Naive thymus-derived CD8-positive, alpha-beta T cell (primary cell): ENCODE data around the gene LEUTX. TPM values are rescaled to one million over a fixed set of nuclear protein-coding genes. Genes with fewer than 3 reads are reported as not detected.
"Not testable (repeated sequence)": the region's sequence is repeated elsewhere in the genome, so short reads cannot be mapped to it uniquely, and the experiment has no call there.

Experiments
- ATAC-seq, 2 donors: fragments of 150-1000 bp; cut with Tn5 transposase in 1 of 2; sonication (Bioruptor Pico), chemical (Tn5 transposase) in 1 of 2; 1 replicate in 1 of 2; 2 replicates in 1 of 2; pipeline ENCODE4 v1.10.0; 2021; ENCODE audit warnings: mild to moderate bottlenecking in 2 of 2, moderate library complexity in 2 of 2
- POLR2A ChIA-PET: fragments of 350-600 bp; sonication (Branson Sonifier 250); formaldehyde crosslinking; loops from one replicate; lab custom pipeline; 2021; ENCODE audit warnings: antibody characterized with exemption; lab: Charles Lee
- DNase-seq, 10 donors: peaks; one replicate each; pipeline versions ENCODE4 v3.0.0 to v3.0.0-alpha.2; 2020 to 2022
- H3K27ac Mint-ChIP-seq, 10 donors: one replicate each; pipeline ENCODE4 v1.8.0; 2020 to 2022; ENCODE audit warnings: mild to moderate bottlenecking in 10 of 10, mixed read lengths in 10 of 10, moderate library complexity in 4 of 10, inconsistent platforms in 1 of 10
- H3K27me3 Mint-ChIP-seq, 5 donors: one replicate each; pipeline ENCODE4 v1.8.0; 2021 to 2022; ENCODE audit warnings: mixed read lengths in 5 of 5
- H3K36me3 Mint-ChIP-seq, 3 donors: one replicate each; pipeline ENCODE4 v1.8.0; 2020 to 2022; ENCODE audit warnings: mixed read lengths in 3 of 3, mild to moderate bottlenecking in 2 of 3, inconsistent platforms in 1 of 3
- H3K4me1 Mint-ChIP-seq, 4 donors: one replicate each; pipeline ENCODE4 v1.8.0; 2021 to 2022; ENCODE audit warnings: mixed read lengths in 4 of 4
- H3K4me3 Mint-ChIP-seq, 10 donors: one replicate each; pipeline ENCODE4 v1.8.0; 2020 to 2022; ENCODE audit warnings: mild to moderate bottlenecking in 10 of 10, mixed read lengths in 10 of 10, moderate library complexity in 6 of 10, inconsistent platforms in 1 of 10
- H3K9me3 Mint-ChIP-seq, 9 donors: one replicate each; pipeline ENCODE4 v1.8.0; 2020 to 2022; ENCODE audit warnings: mixed read lengths in 9 of 9, mild to moderate bottlenecking in 3 of 9, inconsistent platforms in 1 of 9, moderate library complexity in 1 of 9
- polyA plus RNA-seq, 3 donors: library from polyadenylated mRNA; unstranded; fragments of 300-500 nt; fragmentation: Illumina TruSeq; gene quantifications; one replicate each; pipeline ENCODE4 v1.2.3, GENCODE V29; 2021
- total RNA-seq, 8 experiments: library from RNA in 2 of 8; stranded (reverse) in 2 of 8; gene quantifications; one replicate each; pipeline ENCODE4 v1.2.3 and lab custom pipeline; 2021 to 2026

LEUTX gene
- total and polyA plus RNA-seq, 5 experiments from 2014 or later, result not detected

- POLR2A ChIA-PET, result no interaction called here
- no peak overlapping the region for H3K27ac Mint-ChIP-seq
- no peak for DNase-seq
- H3K4me1 Mint-ChIP-seq, result no peaks in the 10 kb centered on the region
- H3K36me3 Mint-ChIP-seq, result no peaks in the 10 kb centered on the region
- peaks cover 7 to 32% (median 21%) of the 10 kb centered on the region in 5 donors for H3K27me3 Mint-ChIP-seq
- no peak overlapping the region for H3K4me3 Mint-ChIP-seq
- ATAC-seq, result no peak
- H3K9me3 Mint-ChIP-seq, result no peaks in the 10 kb centered on the region
These were observed 26.3 kb upstream of the LEUTX start for GRCh38 chr19:39752390-39752789.

- no peak overlapping the region for H3K27ac Mint-ChIP-seq
- no peaks in the 10 kb centered on the region for H3K36me3 Mint-ChIP-seq
- ATAC-seq, result no peak
- DNase-seq, result no peak
- peaks cover 7 to 31% (median 22%) of the 10 kb centered on the region in 5 donors for H3K27me3 Mint-ChIP-seq
- no peak overlapping the region for H3K4me3 Mint-ChIP-seq
- POLR2A ChIA-PET, result no interaction called here
- no peaks in the 10 kb centered on the region for H3K9me3 Mint-ChIP-seq
- no peaks in the 10 kb centered on the region for H3K4me1 Mint-ChIP-seq
These were observed 25.9 kb upstream of the LEUTX start for GRCh38 chr19:39752795-39753194.

GRCh38 chr19:39754544-39754943, 24.1 kb upstream of the LEUTX start:
- Mint-ChIP-seq H3K27ac (no peak overlapping the region), H3K36me3 (no peaks in the 10 kb centered on the region), H3K9me3 (no peaks in the 10 kb centered on the region), H3K4me3 (no peak overlapping the region), H3K27me3 (peaks cover 7 to 43% (median 32%) of the 10 kb centered on the region in 5 donors), H3K4me1 (no peaks in the 10 kb centered on the region)
- ATAC-seq (no peak), DNase-seq (no peak)
- POLR2A ChIA-PET, result no interaction called here

- DNase-seq (no peak), ATAC-seq (no peak)
- Mint-ChIP-seq H3K27ac (no peak overlapping the region), H3K36me3 (no peaks in the 10 kb centered on the region), H3K4me3 (no peak overlapping the region), H3K4me1 (no peaks in the 10 kb centered on the region), H3K27me3 (peaks cover 7 to 43% (median 32%) of the 10 kb centered on the region in 5 donors), H3K9me3 (no peaks in the 10 kb centered on the region)
- POLR2A ChIA-PET, result no interaction called here
These were observed 23.7 kb upstream of the LEUTX start for GRCh38 chr19:39754971-39755370.

GRCh38 chr19:39759457-39760184, 19.0 kb upstream of the LEUTX start:
- no peaks in the 10 kb centered on the region for H3K4me1 Mint-ChIP-seq
- no peak overlapping the region for H3K4me3 Mint-ChIP-seq
- peaks cover 11 to 40% (median 29%) of the 10 kb centered on the region in 5 donors for H3K27me3 Mint-ChIP-seq
- H3K27ac Mint-ChIP-seq, result no peak overlapping the region
- POLR2A ChIA-PET, result no interaction called here
- no peaks in the 10 kb centered on the region for H3K36me3 Mint-ChIP-seq
- DNase-seq, result no peak
- peaks cover 0 to 5% (median 0%) of the 10 kb centered on the region in 9 donors for H3K9me3 Mint-ChIP-seq
- no peak for ATAC-seq

GRCh38 chr19:39761851-39762250, 16.8 kb upstream of the LEUTX start:
- H3K9me3 Mint-ChIP-seq, H3K4me3 Mint-ChIP-seq, DNase-seq, H3K27ac Mint-ChIP-seq, H3K4me1 Mint-ChIP-seq, H3K36me3 Mint-ChIP-seq, POLR2A ChIA-PET, ATAC-seq: not testable (repeated sequence)
- peaks cover 11 to 36% (median 23%) of the 10 kb centered on the region in 5 donors for H3K27me3 Mint-ChIP-seq

- H3K4me1 Mint-ChIP-seq, result no peaks in the 10 kb centered on the region
- H3K27ac Mint-ChIP-seq, result peak overlapping the region in 1 of 10 donors; percentile 66
- no peak overlapping the region for H3K4me3 Mint-ChIP-seq
- peaks cover 2 to 14% (median 9%) of the 10 kb centered on the region in 5 donors for H3K27me3 Mint-ChIP-seq
- ATAC-seq (no peak), DNase-seq (peak in 6 of 10 donors; percentile 9 to 39 (median 23))
- H3K9me3 Mint-ChIP-seq, result peaks cover 0 to 10% (median 3%) of the 10 kb centered on the region in 9 donors
- no peaks in the 10 kb centered on the region for H3K36me3 Mint-ChIP-seq
- POLR2A ChIA-PET, result no interaction called here
These were observed 13.3 kb upstream of the LEUTX start for GRCh38 chr19:39765091-39766076.

- POLR2A ChIA-PET, result no interaction called here
- H3K27me3 Mint-ChIP-seq, result peaks cover 0 to 16% (median 7%) of the 10 kb centered on the region in 5 donors
- H3K4me1 Mint-ChIP-seq, result no peaks in the 10 kb centered on the region
- peaks cover 0 to 10% (median 3%) of the 10 kb centered on the region in 9 donors for H3K9me3 Mint-ChIP-seq
- H3K4me3 Mint-ChIP-seq, result no peak overlapping the region
- DNase-seq (no peak), ATAC-seq (no peak)
- no peak overlapping the region for H3K27ac Mint-ChIP-seq
- no peaks in the 10 kb centered on the region for H3K36me3 Mint-ChIP-seq
These were observed 10.3 kb upstream of the LEUTX start for GRCh38 chr19:39768334-39768733.

GRCh38 chr19:39768786-39769185, 9.9 kb upstream of the LEUTX start:
- DNase-seq (no peak), ATAC-seq (no peak)
- Mint-ChIP-seq H3K9me3 (peaks cover 0 to 10% (median 3%) of the 10 kb centered on the region in 9 donors), H3K36me3 (no peaks in the 10 kb centered on the region), H3K4me3 (no peak overlapping the region), H3K4me1 (no peaks in the 10 kb centered on the region), H3K27ac (no peak overlapping the region), H3K27me3 (peaks cover 0 to 14% (median 7%) of the 10 kb centered on the region in 5 donors)
- POLR2A ChIA-PET, result no interaction called here

- Mint-ChIP-seq H3K27me3 (peaks cover 12 to 49% (median 32%) of the 10 kb centered on the region in 5 donors), H3K4me1 (no peaks in the 10 kb centered on the region), H3K36me3 (no peaks in the 10 kb centered on the region), H3K4me3 (no peak overlapping the region), H3K27ac (peak overlapping the region in 1 of 10 donors; percentile 10), H3K9me3 (no peaks in the 10 kb centered on the region)
- no peak for DNase-seq
- POLR2A ChIA-PET, result no interaction called here
- ATAC-seq, result no peak
These were observed 2.2 kb downstream of the LEUTX start for GRCh38 chr19:39780894-39781293.

GRCh38 chr19:39788244-39788643, 9.6 kb downstream of the LEUTX start:
- H3K27ac Mint-ChIP-seq, result no peak overlapping the region
- no peak for ATAC-seq
- POLR2A ChIA-PET, result interaction anchor here (0.6 kb wide), 1 partner anchor 19 kb away, joined by 3 read pairs; no protein-coding TSS in a partner anchor

GRCh38 chr19:39792999-39793546, 14.4 kb downstream of the LEUTX start:
- Mint-ChIP-seq H3K4me3 (peak overlapping the region; percentile 70 to 86 (median 78)), H3K4me1 (peaks cover 0 to 7% (median 4%) of the 10 kb centered on the region in 4 donors), H3K36me3 (peaks cover 0 to 8% (median under 1%) of the 10 kb centered on the region in 3 donors), H3K9me3 (peaks cover 0 to 12% (median 7%) of the 10 kb centered on the region in 9 donors), H3K27me3 (peaks cover 0 to 16% (median 2%) of the 10 kb centered on the region in 5 donors), H3K27ac (peak overlapping the region in 2 of 10 donors; percentile 58 to 74)
- POLR2A ChIA-PET, result interaction anchor here (1.0 to 2.0 kb wide), 4 partner anchors 40 to 178 kb away, joined by 4 to 8 read pairs (median 5); partner anchors contain the start of genes FBL and PSMC4
- DNase-seq, result peak; percentile 51 to 84 (median 70)
- peak; percentile 97 for ATAC-seq

More at GRCh38 chr19:39788244-39788643, 9.6 kb downstream of the LEUTX start:
- H3K27me3 Mint-ChIP-seq, result peaks cover 10 to 30% (median 27%) of the 10 kb centered on the region in 5 donors
- DNase-seq, result no peak
- peaks cover 0 to 26% (median 10%) of the 10 kb centered on the region in 9 donors for H3K9me3 Mint-ChIP-seq
- peaks cover 0 to 7% (median 2%) of the 10 kb centered on the region in 4 donors for H3K4me1 Mint-ChIP-seq
- H3K4me3 Mint-ChIP-seq, result no peak overlapping the region
- peaks cover 0 to 10% (median 3%) of the 10 kb centered on the region in 3 donors for H3K36me3 Mint-ChIP-seq
